Upper lobe of left lung (tissue), 4 donors: ENCODE data around the gene SNTA1.

Source experiments
- CTCF ChIP-seq, 6 experiments: fragments of 450-650 bp in 4 of 6; fragments of 200-600 bp in 2 of 6; sonication (generic) in 2 of 6; IDR thresholded peaks; one replicate each; pipeline ENCODE4 v1.5.1; 2016 to 2019; ENCODE audit warnings: antibody characterized with exemption in 6 of 6
- EP300 ChIP-seq, 4 donors: sonication (generic); formaldehyde crosslinking; IDR thresholded peaks; one replicate each; pipeline ENCODE4 v1.5.1; 2017; ENCODE audit warnings: antibody characterized with exemption in 4 of 4, control low read depth in 2 of 4
- POLR2A ChIP-seq, 4 donors: fragments of 450-650 bp; IDR thresholded peaks; one replicate each; pipeline ENCODE4 v1.5.1; 2016 to 2017; ENCODE audit warnings: antibody characterized with exemption in 4 of 4, mild to moderate bottlenecking in 2 of 4
- POLR2AphosphoS5 ChIP-seq, 2 donors: sonication (generic); formaldehyde crosslinking; IDR thresholded peaks; one replicate each; pipeline ENCODE4 v1.5.1; 2017; ENCODE audit warnings: antibody characterized with exemption in 2 of 2

- TF ChIP-seq POLR2A (IDR thresholded peaks at IDR 0.05) (no peak), CTCF (IDR thresholded peaks at IDR 0.05) (no peak), EP300 (IDR thresholded peaks at IDR 0.05) (no peak), POLR2AphosphoS5 (IDR thresholded peaks at IDR 0.05) (no peak)
Measured at GRCh38 chr20:33433465-33434234, 9.9 kb downstream of the SNTA1 start.
